ENCODE results near the gene FYN.

Gene FYN

GRCh38 chr6:111829998-111830397 lies 43.3 kb downstream of the FYN start:
- no peak for DNase-seq

GRCh38 chr6:111829581-111829980 lies 43.7 kb downstream of the FYN start:
- DNase-seq, result no peak

DNA sequence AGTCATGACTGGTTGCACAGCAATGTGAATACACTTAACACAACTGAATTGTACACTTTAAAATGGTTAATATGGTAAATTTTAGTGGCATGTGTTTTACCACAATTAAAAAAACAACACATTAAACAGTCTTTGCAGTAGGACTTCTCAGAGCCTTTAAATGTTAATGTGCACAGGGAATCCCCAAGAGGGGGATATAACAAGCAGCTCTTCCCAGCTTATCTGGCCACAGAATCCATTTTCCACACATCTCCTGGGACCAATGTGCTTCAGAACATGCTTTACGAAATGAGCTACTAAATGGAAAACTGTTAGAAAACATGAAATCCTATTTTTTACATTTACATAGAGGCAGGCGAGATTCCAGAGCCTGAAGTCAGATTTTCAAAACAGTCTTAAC lies 44.4 kb downstream of the FYN start:
- no peak for DNase-seq

DNA sequence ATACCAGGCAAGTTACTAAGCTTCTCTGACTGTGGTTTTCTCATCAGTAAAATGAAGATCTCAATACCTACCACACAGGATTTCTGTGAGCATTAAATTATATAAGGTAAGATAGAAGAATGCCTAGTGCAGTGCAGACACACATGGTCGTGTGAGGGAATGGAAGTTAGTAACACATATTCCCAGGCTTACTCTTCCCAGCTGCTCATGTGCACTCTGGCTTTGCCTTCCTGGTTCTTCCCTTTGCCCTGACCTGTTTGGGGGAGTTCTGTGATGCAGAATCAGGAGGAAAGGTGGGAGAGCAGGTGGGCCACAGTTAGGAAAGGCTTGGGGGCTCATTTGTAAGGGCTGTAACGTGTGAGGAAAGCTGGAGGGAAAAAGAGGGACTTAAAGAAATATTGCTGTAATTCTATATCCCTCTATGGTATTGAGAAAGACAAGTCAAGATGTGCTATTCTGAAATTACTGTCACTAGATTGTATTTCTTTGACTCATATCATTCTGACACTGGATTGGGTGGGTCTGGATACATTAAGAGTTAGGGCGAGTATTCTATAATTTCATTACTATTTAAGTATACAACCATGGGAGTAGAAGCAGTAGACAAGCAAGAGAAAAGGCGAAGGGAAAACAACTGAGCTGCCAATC lies 47.7 kb downstream of the FYN start:
- no peak for DNase-seq

- no peak for DNase-seq
These were observed 48.5 kb downstream of the FYN start for GRCh38 chr6:111824608-111825337.

GRCh38 chr6:111823831-111824607 lies 49.2 kb downstream of the FYN start:
- DNase-seq, result no peak

GRCh38 chr6:111823012-111823411 lies 50.2 kb downstream of the FYN start:
- DNase-seq, result no peak

GRCh38 chr6:111819458-111819857 lies 53.8 kb downstream of the FYN start:
- DNase-seq, result no peak

DNA sequence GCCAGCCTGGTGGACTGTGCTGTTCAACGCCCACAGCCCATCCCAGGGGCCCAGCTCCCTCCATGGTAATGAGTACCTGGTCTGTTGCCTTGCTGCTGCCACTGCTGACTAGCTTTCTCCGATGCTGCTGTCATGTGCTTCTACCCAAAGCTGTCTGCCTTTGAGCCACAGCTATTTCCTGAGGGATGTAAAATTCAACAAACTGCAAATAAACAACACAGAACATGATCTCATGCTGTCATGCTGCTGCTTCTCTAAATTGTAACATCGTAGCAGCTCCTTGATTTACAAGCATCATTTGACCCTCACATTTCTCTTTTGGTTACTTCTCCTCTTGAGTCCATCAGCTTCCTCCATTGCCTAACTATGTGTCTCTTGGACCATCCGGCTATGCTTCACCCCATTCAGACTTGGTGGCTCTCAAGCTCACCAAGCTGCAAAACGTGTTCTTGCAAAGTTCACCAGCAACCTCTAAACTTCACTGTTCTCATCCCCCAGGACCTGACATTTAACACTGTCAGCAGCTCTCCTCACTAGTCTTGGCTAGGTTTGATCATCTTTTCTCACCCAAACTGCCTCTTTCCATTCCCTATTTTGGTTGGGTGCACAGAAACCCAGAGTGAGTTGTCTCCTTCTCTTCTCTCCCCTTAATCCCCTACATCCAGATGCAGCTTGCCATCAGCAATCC lies 54.6 kb downstream of the FYN start:
- no peak for DNase-seq

DNA sequence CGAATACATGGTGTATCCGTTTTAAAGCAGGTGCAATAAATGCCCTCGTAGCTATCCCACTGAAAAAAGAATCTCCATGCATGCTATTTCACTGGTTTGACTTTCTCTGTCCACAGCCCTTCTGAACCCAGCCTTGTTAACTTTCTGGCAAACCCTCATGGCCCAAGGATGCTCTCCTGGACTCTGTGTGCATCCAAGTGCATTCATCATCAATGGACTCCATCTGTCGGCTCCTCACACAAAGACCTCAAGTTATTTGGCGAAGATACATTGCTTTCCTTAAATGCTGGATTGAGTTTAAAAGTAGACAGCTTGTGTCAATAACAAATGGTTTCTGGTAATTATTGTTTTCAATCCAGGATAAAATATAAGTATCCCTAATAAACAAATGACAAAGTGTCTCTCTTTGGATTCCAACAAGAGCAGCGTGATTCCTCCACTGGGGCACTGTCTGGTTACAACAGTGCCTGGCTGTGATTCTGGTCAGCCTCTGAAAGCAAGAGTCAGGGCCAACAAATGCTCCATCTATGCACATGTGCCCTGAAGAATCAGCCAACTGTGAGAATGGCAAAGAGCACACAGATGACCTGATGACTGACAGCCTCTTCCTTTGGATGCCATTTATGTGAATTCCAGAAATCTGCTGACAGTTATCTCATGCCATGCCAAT lies 55.7 kb downstream of the FYN start:
- no peak for DNase-seq

DNA sequence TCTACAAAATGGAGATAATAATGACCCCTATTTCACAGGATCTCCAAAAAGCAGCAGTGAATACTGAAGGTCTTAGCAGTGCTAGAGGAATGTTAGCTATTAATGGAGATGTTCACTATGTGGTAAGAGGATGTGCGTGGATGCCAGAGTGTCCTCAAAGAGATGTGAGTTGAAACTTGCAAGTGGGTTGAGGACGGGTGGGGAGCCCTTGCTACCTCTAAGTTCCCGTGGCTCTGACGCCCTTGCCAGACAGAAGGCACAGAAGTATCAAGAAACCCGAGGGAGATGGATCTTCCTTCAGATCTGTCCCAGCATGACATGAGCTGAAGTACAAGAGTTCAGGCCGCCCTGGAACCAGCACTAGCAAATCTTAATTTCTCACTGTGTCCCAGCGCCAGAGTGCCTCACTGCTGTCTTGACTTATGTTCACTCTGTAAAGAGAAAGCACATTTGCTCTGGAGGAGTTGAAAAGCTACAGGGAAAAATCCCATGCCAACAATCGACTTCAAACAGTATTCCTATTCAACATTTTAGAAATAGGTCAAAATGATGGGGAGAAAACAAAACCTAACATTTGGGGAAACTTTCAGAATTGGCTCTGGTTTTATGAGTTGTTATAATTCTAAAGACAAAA lies 59.5 kb downstream of the FYN start:
- DNase-seq, result no peak

DNA sequence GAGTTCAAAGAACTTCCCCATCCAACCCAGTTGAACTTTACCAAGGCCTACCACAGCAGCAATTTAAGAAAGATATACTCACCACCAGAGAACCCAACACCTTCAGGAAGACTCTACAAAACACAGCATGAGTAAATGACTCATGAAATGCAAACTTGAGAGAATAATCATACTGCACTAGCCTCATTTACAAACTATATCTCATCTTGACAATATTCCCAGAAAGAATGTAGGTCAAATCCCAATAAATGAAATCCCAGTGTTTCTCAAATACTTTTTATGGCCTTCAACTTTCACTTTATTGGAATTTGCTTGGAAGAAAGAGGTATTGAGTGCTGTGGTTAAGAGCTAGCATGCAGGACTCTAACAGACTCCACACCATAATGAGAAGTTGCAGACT lies 60.0 kb downstream of the FYN start:
- DNase-seq, result no peak

DNA sequence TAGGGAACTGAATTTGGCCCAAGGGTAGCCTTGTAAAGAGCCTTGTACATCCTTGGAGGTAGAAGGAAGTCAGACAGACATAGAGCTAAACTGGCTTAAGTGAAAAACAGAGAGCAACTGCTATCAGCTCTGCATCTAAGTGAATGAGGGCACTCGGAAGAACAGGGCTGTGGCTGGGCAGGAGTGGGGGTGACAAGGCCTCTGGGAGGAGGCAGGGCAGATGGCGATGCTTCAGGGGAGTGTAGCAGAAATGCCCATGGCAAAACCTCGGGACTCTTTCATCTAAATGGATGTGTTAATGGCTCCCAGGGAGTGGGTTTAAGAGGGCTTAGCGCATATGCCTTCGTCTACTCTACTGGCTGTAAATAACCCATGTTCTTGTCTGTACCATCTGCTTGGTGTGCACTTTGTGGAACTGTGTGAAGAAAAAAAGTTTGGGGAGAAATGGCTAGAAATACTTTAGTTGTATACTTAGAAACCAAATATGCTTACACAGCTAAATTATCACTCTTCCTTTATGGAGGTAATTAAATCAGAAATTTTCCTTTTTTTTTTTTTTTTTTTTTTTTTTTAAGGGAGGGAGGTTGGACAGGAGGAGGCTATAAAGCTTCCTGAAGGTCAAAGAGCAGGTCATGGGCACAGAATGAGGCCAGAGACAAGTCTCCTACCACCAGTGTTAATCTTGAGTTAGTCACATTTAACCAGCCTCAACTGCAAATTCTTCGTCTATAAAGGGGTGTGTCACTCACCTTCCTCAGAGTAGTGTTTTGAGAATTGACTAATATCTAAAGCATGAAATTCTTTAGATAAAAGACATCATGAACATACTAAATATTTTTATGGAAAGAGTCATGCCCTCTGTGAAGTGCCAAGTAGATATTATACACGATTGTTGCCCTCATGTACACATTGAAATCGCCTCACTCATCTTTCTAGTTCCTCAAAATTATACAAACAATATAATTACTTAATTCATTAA lies 60.9 kb downstream of the FYN start:
- no peak for DNase-seq

GRCh38 chr6:111810294-111811131 lies 62.7 kb downstream of the FYN start:
- DNase-seq, result no peak

DNA sequence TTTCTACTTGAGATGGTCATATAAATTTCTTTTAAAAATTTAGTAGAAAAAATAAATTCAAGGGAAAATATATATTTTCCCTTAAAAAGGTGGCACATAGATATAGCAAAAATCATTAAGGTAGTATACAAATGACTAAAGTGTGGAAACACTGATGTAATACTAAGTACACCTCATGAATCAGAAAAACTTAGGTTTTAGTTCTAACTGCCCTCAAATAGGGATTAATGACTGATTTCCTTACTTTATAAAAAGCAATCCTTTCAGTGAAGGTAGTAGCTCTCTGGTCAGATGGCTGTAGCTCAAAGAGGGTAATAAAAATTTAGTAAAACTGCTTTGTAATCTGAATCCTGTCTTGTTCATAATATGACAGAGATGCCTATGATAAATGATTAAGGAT lies 63.5 kb downstream of the FYN start:
- no peak for DNase-seq

DNA sequence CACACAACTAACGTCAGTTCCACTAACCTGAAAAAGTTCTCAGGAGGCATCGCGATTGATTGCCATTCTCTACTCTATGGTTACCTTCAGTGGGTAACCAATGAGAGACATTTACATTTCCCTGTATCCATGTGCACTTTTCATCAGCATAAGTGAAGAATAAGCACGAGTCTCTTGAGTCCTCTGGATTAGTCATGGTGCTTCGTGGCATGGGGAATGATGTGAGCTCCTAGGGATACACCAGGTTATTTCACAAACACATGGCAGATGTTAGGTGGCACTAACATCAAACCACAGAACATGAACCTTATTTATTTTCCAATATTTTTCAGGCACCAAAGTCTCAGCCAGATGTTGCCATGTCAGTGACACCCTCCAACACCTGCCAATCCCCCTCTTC lies 64.0 kb downstream of the FYN start:
- DNase-seq, result no peak

GRCh38 chr6:111808493-111808892 lies 64.8 kb downstream of the FYN start:
- no peak for DNase-seq

DNA sequence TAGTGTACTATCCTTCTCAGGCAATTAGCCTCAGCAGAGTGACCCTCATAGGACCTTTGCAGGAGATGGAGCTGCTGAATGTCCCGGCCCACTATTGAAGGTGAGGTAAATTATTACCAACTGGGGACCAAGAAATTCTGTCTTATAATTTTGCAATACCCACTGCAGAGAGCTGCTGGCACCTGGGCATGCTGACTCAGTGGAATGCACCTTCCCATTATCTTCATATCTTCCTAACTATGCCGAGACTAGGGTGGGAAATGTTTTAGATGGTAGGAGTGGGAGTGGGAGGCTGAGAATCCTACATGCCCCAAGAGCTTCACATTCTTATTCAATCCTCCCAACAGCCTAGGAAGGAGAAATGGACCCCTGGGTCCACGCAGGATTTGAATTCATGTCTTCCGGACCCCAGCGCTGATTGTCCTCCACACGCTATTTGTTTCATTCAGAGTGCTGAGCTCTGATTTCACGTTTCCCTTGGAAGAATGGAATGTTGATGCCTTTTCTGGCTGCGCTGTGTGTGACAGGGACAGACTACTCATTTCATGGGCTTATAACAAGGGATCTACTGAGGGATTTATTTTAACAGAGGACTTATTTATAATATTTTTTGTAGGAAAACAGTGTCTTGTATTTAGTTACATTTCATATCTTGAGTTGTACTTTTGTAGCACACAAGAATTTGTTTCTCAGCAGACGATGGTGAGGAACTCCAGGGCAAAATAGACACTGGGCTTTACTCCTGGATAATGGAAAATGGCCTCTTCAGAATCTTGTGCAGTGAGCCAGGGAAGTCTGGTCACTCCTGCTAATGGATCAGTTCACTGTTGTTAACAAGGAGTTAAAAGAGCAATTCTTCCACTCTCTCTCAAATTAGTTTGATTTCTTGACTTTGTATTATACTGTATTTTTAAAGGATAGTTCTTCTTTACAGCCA lies 66.4 kb downstream of the FYN start:
- DNase-seq, result no peak

- DNase-seq, result no peak
These were observed 67.1 kb downstream of the FYN start for GRCh38 chr6:111806165-111806547.

Data from NCI-H510A treated with DMSO at 0.1 percent for 48 hours (cell line).